ENCODE measurements around the gene PCDHGA10. TPM values are rescaled to one million over a fixed set of nuclear protein-coding genes. Genes with fewer than 3 reads are reported as not detected.

Gene PCDHGA10
- total RNA-seq, 5 donors from 2014 or later (not counting 1 experiment from before 2014, with no cell fraction given) = 0.10 to 0.53 (median 0.32) TPM

- ChIA-PET CTCF (no interaction called here), POLR2A (no interaction called here)
- Histone ChIP-seq H3K4me1 (ENCODE audit: control insufficient read depth in 1 of 2, extremely low read depth in 1 of 2, insufficient read depth in 2 of 2, low read length in 2 of 2) (no peaks in the 10 kb centered on the region), H3K27ac (ENCODE audit: low read length) (no peak overlapping the region), H3K9me3 (no peaks in the 10 kb centered on the region), H3K27me3 (replicated peaks in 1 of 2; ENCODE audit: control insufficient read depth in 2 of 2, extremely low read depth in 1 of 2, insufficient read depth in 2 of 2, low read length in 1 of 2) (peaks cover 6 to 11% of the 10 kb centered on the region in 2 experiments), H3K36me3 (ENCODE audit: control insufficient read depth in 2 of 2, extremely low read depth in 1 of 2, insufficient read depth in 1 of 2, low read length in 1 of 2) (no peaks in the 10 kb centered on the region), H3K4me3 (ENCODE audit: control insufficient read depth in 1 of 2, extremely low read depth in 1 of 2, low read length in 1 of 2) (no peak overlapping the region)
- ATAC-seq (replicated peaks in 1 of 4) (no peak), DNase-seq (no peak)
- H3K9me3 Mint-ChIP-seq = peaks cover 0 to 3% (median 0%) of the 10 kb centered on the region in 3 donors
- no peaks in the 10 kb centered on the region for H3K36me3 Mint-ChIP-seq
- 71% methylated on average over 5 of the region's 10 CpGs for WGBS (ENCODE audit: insufficient coverage)
- H3K4me3 Mint-ChIP-seq = no peak overlapping the region
- H3K4me1 Mint-ChIP-seq = no peaks in the 10 kb centered on the region
- H3K27ac Mint-ChIP-seq = no peak overlapping the region
- H3K27me3 Mint-ChIP-seq = peaks cover 20 to 36% of the 10 kb centered on the region in 2 donors
Observed at GRCh38 chr5:141439411-141440141, 26.8 kb downstream of the PCDHGA10 start.

GRCh38 chr5:141440341-141440740 lies 27.6 kb downstream of the PCDHGA10 start:
- peaks cover 5 to 11% of the 10 kb centered on the region in 2 experiments for H3K27me3 ChIP-seq (replicated peaks in 1 of 2; ENCODE audit: control insufficient read depth in 2 of 2, extremely low read depth in 1 of 2, insufficient read depth in 2 of 2, low read length in 1 of 2)
- ChIA-PET POLR2A (no interaction called here), CTCF (no interaction called here)
- Mint-ChIP-seq H3K4me1 (no peaks in the 10 kb centered on the region), H3K9me3 (peaks cover 0 to 3% (median 0%) of the 10 kb centered on the region in 3 donors), H3K4me3 (no peak overlapping the region), H3K27ac (no peak overlapping the region), H3K36me3 (no peaks in the 10 kb centered on the region), H3K27me3 (peaks cover 24 to 38% of the 10 kb centered on the region in 2 donors)
- no peaks in the 10 kb centered on the region for H3K4me1 ChIP-seq (ENCODE audit: control insufficient read depth in 1 of 2, extremely low read depth in 1 of 2, insufficient read depth in 2 of 2, low read length in 2 of 2)
- no peak for DNase-seq
- H3K4me3 ChIP-seq (ENCODE audit: control insufficient read depth in 1 of 2, extremely low read depth in 1 of 2, low read length in 1 of 2) = no peak overlapping the region
- ATAC-seq (replicated peaks in 1 of 4) = no peak
- WGBS (ENCODE audit: insufficient coverage) = 95% methylated on average over 3 of the region's 9 CpGs
- no peak overlapping the region for H3K27ac ChIP-seq (ENCODE audit: low read length)
- no peaks in the 10 kb centered on the region for H3K36me3 ChIP-seq (ENCODE audit: control insufficient read depth in 2 of 2, extremely low read depth in 1 of 2, insufficient read depth in 1 of 2, low read length in 1 of 2)
- no peaks in the 10 kb centered on the region for H3K9me3 ChIP-seq

GRCh38 chr5:141441571-141442170 lies 28.9 kb downstream of the PCDHGA10 start:
- POLR2A ChIA-PET = interaction anchor here in 1 of 2 donors (1.0 kb wide), 1 partner anchor 12 kb away, joined by 3 read pairs; the partner anchor contains the start of gene PCDHGA12
- WGBS (ENCODE audit: insufficient coverage) = 64% methylated on average over 50 of the region's 50 CpGs

GRCh38 chr5:141465351-141465750 lies 52.6 kb downstream of the PCDHGA10 start:
- Histone ChIP-seq H3K27me3 (replicated peaks in 1 of 2; ENCODE audit: control insufficient read depth in 2 of 2, extremely low read depth in 1 of 2, insufficient read depth in 2 of 2, low read length in 1 of 2) (peaks cover 0 to 12% of the 10 kb centered on the region in 2 experiments), H3K36me3 (ENCODE audit: control insufficient read depth in 2 of 2, extremely low read depth in 1 of 2, insufficient read depth in 1 of 2, low read length in 1 of 2) (no peaks in the 10 kb centered on the region), H3K27ac (ENCODE audit: low read length) (no peak overlapping the region), H3K9me3 (no peaks in the 10 kb centered on the region), H3K4me3 (ENCODE audit: control insufficient read depth in 1 of 2, extremely low read depth in 1 of 2, low read length in 1 of 2) (no peak overlapping the region), H3K4me1 (ENCODE audit: control insufficient read depth in 1 of 2, extremely low read depth in 1 of 2, insufficient read depth in 2 of 2, low read length in 2 of 2) (no peaks in the 10 kb centered on the region)
- DNase-seq = no peak
- CTCF ChIA-PET = interaction anchor here in 1 of 2 donors (0.6 kb wide), 1 partner anchor 137 kb away, joined by 3 read pairs; no protein-coding TSS in a partner anchor
- peaks cover 13 to 28% of the 10 kb centered on the region in 2 donors for H3K27me3 Mint-ChIP-seq
- H3K36me3 Mint-ChIP-seq = no peaks in the 10 kb centered on the region
- H3K4me3 Mint-ChIP-seq = no peak overlapping the region
- no peak overlapping the region for H3K27ac Mint-ChIP-seq
- 93% methylated on average over 3 of the region's 3 CpGs for WGBS (ENCODE audit: insufficient coverage)
- POLR2A ChIA-PET = no interaction called here
- no peak for ATAC-seq (replicated peaks in 1 of 4)
- H3K4me1 Mint-ChIP-seq = no peaks in the 10 kb centered on the region
- H3K9me3 Mint-ChIP-seq = peaks cover 0 to 6% (median 3%) of the 10 kb centered on the region in 3 donors

More at GRCh38 chr5:141441571-141442170, 28.9 kb downstream of the PCDHGA10 start:
- peaks cover 24 to 41% of the 10 kb centered on the region in 2 donors for H3K27me3 Mint-ChIP-seq
- ATAC-seq (replicated peaks in 1 of 4) = no peak
- H3K9me3 ChIP-seq = no peaks in the 10 kb centered on the region
- H3K4me1 Mint-ChIP-seq = no peaks in the 10 kb centered on the region
- no peak overlapping the region for H3K27ac Mint-ChIP-seq
- H3K36me3 ChIP-seq (ENCODE audit: control insufficient read depth in 2 of 2, extremely low read depth in 1 of 2, insufficient read depth in 1 of 2, low read length in 1 of 2) = no peaks in the 10 kb centered on the region
- H3K36me3 Mint-ChIP-seq = no peaks in the 10 kb centered on the region
- no peak overlapping the region for H3K4me3 ChIP-seq (ENCODE audit: control insufficient read depth in 1 of 2, extremely low read depth in 1 of 2, low read length in 1 of 2)
- H3K9me3 Mint-ChIP-seq = peaks cover 0 to 3% (median 0%) of the 10 kb centered on the region in 3 donors
- no peaks in the 10 kb centered on the region for H3K4me1 ChIP-seq (ENCODE audit: control insufficient read depth in 1 of 2, extremely low read depth in 1 of 2, insufficient read depth in 2 of 2, low read length in 2 of 2)
- H3K27me3 ChIP-seq (replicated peaks in 1 of 2; ENCODE audit: control insufficient read depth in 2 of 2, extremely low read depth in 1 of 2, insufficient read depth in 2 of 2, low read length in 1 of 2) = peaks cover 2 to 11% of the 10 kb centered on the region in 2 experiments
- DNase-seq = no peak
- CTCF ChIA-PET = interaction anchor here in 1 of 2 donors (1.2 kb wide), 1 partner anchor 12 kb away, joined by 4 read pairs; the partner anchor contains the start of gene PCDHGA12
- H3K4me3 Mint-ChIP-seq = no peak overlapping the region
- H3K27ac ChIP-seq (ENCODE audit: low read length) = no peak overlapping the region

Other genes starting within 250 kb of the PCDHGA10 start
- gene PCDHB7, start 240.3 kb upstream of the PCDHGA10 start, total RNA-seq = not detected
- gene PCDHB8, start 235.2 kb upstream of the PCDHGA10 start, total RNA-seq = not detected
- not detected for gene PCDHB16, start 230.6 kb upstream of the PCDHGA10 start, total RNA-seq
- gene PCDHB9, start 225.8 kb upstream of the PCDHGA10 start, total RNA-seq = under 1 TPM in 3 of 5 donors, not detected in 2; 0.09 to 0.26 (median 0.23) TPM
- gene PCDHB10, start 220.6 kb upstream of the PCDHGA10 start, total RNA-seq = not detected
- gene PCDHB11, start 213.4 kb upstream of the PCDHGA10 start, total RNA-seq = not detected
- not detected for gene PCDHB12, start 204.3 kb upstream of the PCDHGA10 start, total RNA-seq
- gene PCDHB13, start 199.1 kb upstream of the PCDHGA10 start, total RNA-seq = under 1 TPM in 1 of 5 donors, not detected in 4; 0.06 TPM
- under 1 TPM in 1 of 5 donors, not detected in 4; 0.12 TPM for gene PCDHB14, start 189.6 kb upstream of the PCDHGA10 start, total RNA-seq
- under 1 TPM in 2 of 5 donors, not detected in 3; 0.12 to 0.16 TPM for gene PCDHB15, start 167.6 kb upstream of the PCDHGA10 start, total RNA-seq
- gene SLC25A2, start 108.9 kb upstream of the PCDHGA10 start, total RNA-seq = 1 to 10 TPM in 2 of 5 donors, under 1 TPM in 2, not detected in 1; 0.49 to 2.0 (median 0.97) TPM
- 100 to 1,000 TPM in 3 of 5 donors, 10 to 100 TPM in 2; 83.7 to 103 (median 101) TPM for gene TAF7, start 92.2 kb upstream of the PCDHGA10 start, total RNA-seq
- gene PCDHGA1, start 82.5 kb upstream of the PCDHGA10 start, total RNA-seq = under 1 TPM in 4 of 5 donors, not detected in 1; 0.16 to 0.38 (median 0.31) TPM
- under 1 TPM in 2 of 5 donors, not detected in 3; 0.13 to 0.15 TPM for gene PCDHGA2, start 74.2 kb upstream of the PCDHGA10 start, total RNA-seq
- gene PCDHGA3, start 69.2 kb upstream of the PCDHGA10 start, total RNA-seq = under 1 TPM in 2 of 5 donors, not detected in 3; 0.09 to 0.20 TPM
- gene PCDHGB1, start 62.9 kb upstream of the PCDHGA10 start, total RNA-seq = under 1 TPM in 2 of 5 donors, not detected in 3; 0.13 to 0.19 TPM
- gene PCDHGA4, start 58.0 kb upstream of the PCDHGA10 start, total RNA-seq = under 1 TPM in 4 of 5 donors, not detected in 1; 0.18 to 0.37 (median 0.28) TPM
- gene PCDHGB2, start 53.0 kb upstream of the PCDHGA10 start, total RNA-seq = under 1 TPM; 0.16 to 0.62 (median 0.47) TPM
- gene PCDHGA5, start 48.8 kb upstream of the PCDHGA10 start, total RNA-seq = under 1 TPM in 3 of 5 donors, not detected in 2; 0.06 to 0.43 (median 0.41) TPM
- under 1 TPM; 0.20 to 0.85 (median 0.41) TPM for gene PCDHGB3, start 42.7 kb upstream of the PCDHGA10 start, total RNA-seq
- gene PCDHGA6, start 39.1 kb upstream of the PCDHGA10 start, total RNA-seq = under 1 TPM; 0.19 to 0.64 (median 0.28) TPM
- gene PCDHGA7, start 30.2 kb upstream of the PCDHGA10 start, total RNA-seq = under 1 TPM; 0.16 to 0.53 (median 0.21) TPM
- gene PCDHGB4, start 25.3 kb upstream of the PCDHGA10 start, total RNA-seq = under 1 TPM; 0.09 to 0.29 (median 0.19) TPM
- under 1 TPM in 3 of 5 donors, not detected in 2; 0.05 to 0.13 (median 0.09) TPM for gene PCDHGA8, start 20.4 kb upstream of the PCDHGA10 start, total RNA-seq
- under 1 TPM; 0.26 to 0.96 (median 0.39) TPM for gene PCDHGB5, start 15.0 kb upstream of the PCDHGA10 start, total RNA-seq
- under 1 TPM in 4 of 5 donors, not detected in 1; 0.14 to 0.26 (median 0.19) TPM for gene PCDHGA9, start 10.2 kb upstream of the PCDHGA10 start, total RNA-seq
- gene PCDHGB6, start 5.0 kb upstream of the PCDHGA10 start, total RNA-seq = under 1 TPM in 4 of 5 donors, not detected in 1; 0.19 to 0.59 (median 0.37) TPM
- gene PCDHGB7, start 4.7 kb downstream of the PCDHGA10 start, total RNA-seq = under 1 TPM; 0.16 to 0.33 (median 0.22) TPM
- under 1 TPM in 4 of 5 donors, not detected in 1; 0.06 to 0.44 (median 0.11) TPM for gene PCDHGA11, start 8.1 kb downstream of the PCDHGA10 start, total RNA-seq
- gene PCDHGA12, start 17.5 kb downstream of the PCDHGA10 start, total RNA-seq = under 1 TPM in 4 of 5 donors, not detected in 1; 0.09 to 0.53 (median 0.22) TPM
- gene PCDHGC3, start 63.0 kb downstream of the PCDHGA10 start, total RNA-seq = under 1 TPM in 4 of 5 donors, not detected in 1; 0.12 to 0.30 (median 0.24) TPM
- under 1 TPM in 2 of 5 donors, not detected in 3; 0.18 to 0.51 TPM for gene PCDHGC4, start 72.0 kb downstream of the PCDHGA10 start, total RNA-seq
- gene PCDHGC5, start 76.1 kb downstream of the PCDHGA10 start, total RNA-seq = not detected
- 100 to 1,000 TPM; 190 to 271 (median 211) TPM for gene DIAPH1, start 206.0 kb downstream of the PCDHGA10 start, total RNA-seq
- 10 to 100 TPM; 68.5 to 78.5 (median 73.8) TPM for gene HDAC3, start 223.9 kb downstream of the PCDHGA10 start, total RNA-seq
- gene RELL2, start 224.0 kb downstream of the PCDHGA10 start, total RNA-seq = 10 to 100 TPM; 15.3 to 30.7 (median 26.0) TPM
- 100 to 1,000 TPM in 3 of 5 donors, 10 to 100 TPM in 2; 68.5 to 103 (median 101) TPM for gene FCHSD1, start 238.4 kb downstream of the PCDHGA10 start, total RNA-seq